Measurements from ENCODE around the gene CKMT1B. TPM values are rescaled to one million over a fixed set of nuclear protein-coding genes. Genes with fewer than 3 reads are reported as not detected.

The CKMT1B gene
- total and polyA plus RNA-seq, 9 of the 15 experiments (the other 6 are each of a cell fraction or from before 2014, with no cell fraction given) = 3.2 to 10.6 (median 5.0) TPM

DNA sequence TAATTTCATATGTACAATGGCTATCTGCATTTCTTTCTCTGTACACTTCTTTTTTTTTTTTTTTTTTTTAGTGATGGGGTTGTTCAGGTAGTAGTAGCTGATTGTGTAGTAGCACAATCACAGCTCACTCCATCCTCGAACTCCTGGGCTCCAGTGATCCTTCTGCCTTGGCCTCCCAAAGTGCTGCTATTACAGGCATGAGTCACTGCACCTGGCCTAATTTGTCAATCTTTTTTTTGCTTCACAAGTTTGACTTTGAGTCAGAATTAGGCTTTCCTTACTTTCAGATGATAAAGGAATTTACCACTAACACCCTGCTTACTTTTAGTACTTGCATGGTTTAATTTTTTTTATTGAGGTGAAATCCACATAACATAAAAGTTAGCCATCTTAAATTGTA lies 48.4 kb upstream of the CKMT1B start:
- H3K9ac ChIP-seq (ENCODE audit: insufficient read depth in 1 of 2, low read depth in 2 of 2, low read length in 2 of 2) = no peak overlapping the region
- ATAC-seq = no peak
- H3K79me2 ChIP-seq (ENCODE audit: control insufficient read depth, insufficient read depth, low read length) = no peaks in the 10 kb centered on the region
- no TSS peak for BruUV-seq (replicated peaks)
- TF ChIP-seq ZNF766 (CRISPR knock-in tag; conservative IDR thresholded peaks at IDR 0.05) (no peak), SAP30 (IDR thresholded peaks at IDR 0.05; ENCODE audit: borderline replicate concordance, insufficient read depth, low read depth, low read length, poor library complexity, severe bottlenecking) (no peak), ETV6 (IDR thresholded peaks at IDR 0.05; ENCODE audit: borderline replicate concordance in 1 of 2, low read depth in 2 of 2, low read length in 1 of 2) (no peak), ETV6 (CRISPR knock-in tag; IDR thresholded peaks at IDR 0.05; ENCODE audit: borderline replicate concordance) (no peak), CBFA2T2 (conservative IDR thresholded peaks at IDR 0.05) (no peak), BHLHE40 (IDR thresholded peaks at IDR 0.05; ENCODE audit: low read length) (no peak), EHMT2 (IDR thresholded peaks at IDR 0.05) (no peak), ZBTB8A (IDR thresholded peaks at IDR 0.05; ENCODE audit: partially characterized antibody) (no peak), ZNF24 (IDR thresholded peaks at IDR 0.05) (no peak), ZNF778 (CRISPR knock-in tag; IDR thresholded peaks at IDR 0.05) (no peak), DDX20 (tag; IDR thresholded peaks at IDR 0.05; ENCODE audit: low read depth) (no peak), ZNF589 (CRISPR knock-in tag; IDR thresholded peaks at IDR 0.05; ENCODE audit: low read depth) (no peak), POLR2G (IDR thresholded peaks at IDR 0.05; ENCODE audit: low read depth, low read length) (no peak), ZNF282 (CRISPR knock-in tag; IDR thresholded peaks at IDR 0.05) (no peak), ASH1L (IDR thresholded peaks at IDR 0.05; ENCODE audit: borderline replicate concordance, low read depth, partially characterized antibody) (no peak), SMARCA5 (IDR thresholded peaks at IDR 0.05) (no peak)
- TF ChIP-seq, protein P1, sequence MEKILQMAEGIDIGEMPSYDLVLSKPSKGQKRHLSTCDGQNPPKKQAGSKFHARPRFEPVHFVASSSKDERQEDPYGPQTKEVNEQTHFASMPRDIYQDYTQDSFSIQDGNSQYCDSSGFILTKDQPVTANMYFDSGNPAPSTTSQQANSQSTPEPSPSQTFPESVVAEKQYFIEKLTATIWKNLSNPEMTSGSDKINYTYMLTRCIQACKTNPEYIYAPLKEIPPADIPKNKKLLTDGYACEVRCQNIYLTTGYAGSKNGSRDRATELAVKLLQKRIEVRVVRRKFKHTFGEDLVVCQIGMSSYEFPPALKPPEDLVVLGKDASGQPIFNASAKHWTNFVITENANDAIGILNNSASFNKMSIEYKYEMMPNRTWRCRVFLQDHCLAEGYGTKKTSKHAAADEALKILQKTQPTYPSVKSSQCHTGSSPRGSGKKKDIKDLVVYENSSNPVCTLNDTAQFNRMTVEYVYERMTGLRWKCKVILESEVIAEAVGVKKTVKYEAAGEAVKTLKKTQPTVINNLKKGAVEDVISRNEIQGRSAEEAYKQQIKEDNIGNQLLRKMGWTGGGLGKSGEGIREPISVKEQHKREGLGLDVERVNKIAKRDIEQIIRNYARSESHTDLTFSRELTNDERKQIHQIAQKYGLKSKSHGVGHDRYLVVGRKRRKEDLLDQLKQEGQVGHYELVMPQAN (IDR thresholded peaks at IDR 0.05; ENCODE audit: borderline replicate concordance) = no peak
- TF ChIP-seq, protein P2, sequence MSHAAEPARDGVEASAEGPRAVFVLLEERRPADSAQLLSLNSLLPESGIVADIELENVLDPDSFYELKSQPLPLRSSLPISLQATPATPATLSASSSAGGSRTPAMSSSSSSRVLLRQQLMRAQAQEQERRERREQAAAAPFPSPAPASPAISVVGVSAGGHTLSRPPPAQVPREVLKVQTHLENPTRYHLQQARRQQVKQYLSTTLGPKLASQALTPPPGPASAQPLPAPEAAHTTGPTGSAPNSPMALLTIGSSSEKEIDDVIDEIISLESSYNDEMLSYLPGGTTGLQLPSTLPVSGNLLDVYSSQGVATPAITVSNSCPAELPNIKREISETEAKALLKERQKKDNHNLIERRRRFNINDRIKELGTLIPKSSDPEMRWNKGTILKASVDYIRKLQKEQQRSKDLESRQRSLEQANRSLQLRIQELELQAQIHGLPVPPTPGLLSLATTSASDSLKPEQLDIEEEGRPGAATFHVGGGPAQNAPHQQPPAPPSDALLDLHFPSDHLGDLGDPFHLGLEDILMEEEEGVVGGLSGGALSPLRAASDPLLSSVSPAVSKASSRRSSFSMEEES (CRISPR knock-in tag; IDR thresholded peaks at IDR 0.05) = no peak
- TF ChIP-seq, protein P3, sequence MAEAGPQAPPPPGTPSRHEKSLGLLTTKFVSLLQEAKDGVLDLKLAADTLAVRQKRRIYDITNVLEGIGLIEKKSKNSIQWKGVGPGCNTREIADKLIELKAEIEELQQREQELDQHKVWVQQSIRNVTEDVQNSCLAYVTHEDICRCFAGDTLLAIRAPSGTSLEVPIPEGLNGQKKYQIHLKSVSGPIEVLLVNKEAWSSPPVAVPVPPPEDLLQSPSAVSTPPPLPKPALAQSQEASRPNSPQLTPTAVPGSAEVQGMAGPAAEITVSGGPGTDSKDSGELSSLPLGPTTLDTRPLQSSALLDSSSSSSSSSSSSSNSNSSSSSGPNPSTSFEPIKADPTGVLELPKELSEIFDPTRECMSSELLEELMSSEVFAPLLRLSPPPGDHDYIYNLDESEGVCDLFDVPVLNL (CRISPR knock-in tag; IDR thresholded peaks at IDR 0.05; ENCODE audit: low read depth) = no peak
- ChIA-PET CTCF (ENCODE audit: low intra/inter-chr PET ratio) (no interaction called here), POLR2A (no interaction called here)
- in situ Hi-C loops (cut with MboI) = no loop called here
- H3K9me3 ChIP-seq (replicated peaks; ENCODE audit: control insufficient read depth, insufficient read depth, low read depth, low read length) = no peaks in the 10 kb centered on the region
- H2AFZ ChIP-seq (ENCODE audit: low read depth, low read length) = no peak overlapping the region
- H3K36me3 ChIP-seq (ENCODE audit: control insufficient read depth, insufficient read depth, low read length) = peaks cover 5% of the 10 kb centered on the region; the same call in 1 of the 3 replicates
- FAIRE-seq = no peak
- no peaks in the 10 kb centered on the region for H4K20me1 ChIP-seq (replicated peaks; ENCODE audit: control insufficient read depth, insufficient read depth, low read length)
- H3K9me1 ChIP-seq (ENCODE audit: control insufficient read depth, insufficient read depth, low read length) = no peaks in the 10 kb centered on the region
- intact Hi-C loops (cut with micrococcal nuclease) = no loop called here
- H3K4me1 ChIP-seq (replicated peaks in 1 of 2; ENCODE audit: control insufficient read depth in 2 of 2, insufficient read depth in 2 of 2, low read length in 2 of 2) = no peaks in the 10 kb centered on the region
- no peak overlapping the region for H3K27ac ChIP-seq (ENCODE audit: extremely low read depth, low read depth, low read length)
- no peaks in the 10 kb centered on the region for H3K27me3 ChIP-seq (ENCODE audit: control insufficient read depth in 2 of 2, insufficient read depth in 2 of 2, low read length in 2 of 2)
- H3K4me2 ChIP-seq (ENCODE audit: insufficient read depth, low read length) = no peak overlapping the region
- 55% methylated on average over 1 of the region's 1 CpG for WGBS (ENCODE audit: insufficient coverage, low coverage, missing lambda C conversion rate)
- no peak for DNase-seq (ENCODE audit: extremely low read depth in 1 of 4, low spot score in 3 of 4)
- H3K4me3 ChIP-seq = no peak overlapping the region
